Fibroblast of gingiva (primary cell): ENCODE data around the gene P2RY2.

Source experiments
- DNase-seq: peaks from one replicate; pipeline ENCODE4 v3.0.0-alpha.2; 2011; ENCODE audit warnings: low read depth

P2RY2 gene

GRCh38 chr11:73244589-73245240 is 26.6 kb downstream of the P2RY2 start:
- DNase-seq = no peak

DNA sequence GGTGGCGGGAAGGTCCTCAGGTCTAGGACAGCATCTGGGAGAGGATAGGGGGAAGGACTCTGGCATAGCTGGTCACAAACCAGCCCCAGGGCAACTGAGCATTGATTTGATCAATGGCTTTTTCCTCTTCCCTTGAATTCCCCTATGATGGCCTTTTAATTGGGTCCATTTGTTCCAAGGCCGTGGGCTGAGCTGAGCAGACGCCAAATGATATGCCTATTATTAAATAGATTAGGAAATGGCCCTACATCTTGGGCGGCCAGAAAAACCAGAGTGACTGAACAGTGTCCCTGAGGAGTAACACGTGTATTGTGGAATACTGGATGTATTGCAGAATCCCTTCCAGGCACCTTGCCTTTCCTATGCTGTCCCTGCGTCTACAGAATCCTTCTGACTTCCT is 27.4 kb downstream of the P2RY2 start:
- no peak for DNase-seq

DNA sequence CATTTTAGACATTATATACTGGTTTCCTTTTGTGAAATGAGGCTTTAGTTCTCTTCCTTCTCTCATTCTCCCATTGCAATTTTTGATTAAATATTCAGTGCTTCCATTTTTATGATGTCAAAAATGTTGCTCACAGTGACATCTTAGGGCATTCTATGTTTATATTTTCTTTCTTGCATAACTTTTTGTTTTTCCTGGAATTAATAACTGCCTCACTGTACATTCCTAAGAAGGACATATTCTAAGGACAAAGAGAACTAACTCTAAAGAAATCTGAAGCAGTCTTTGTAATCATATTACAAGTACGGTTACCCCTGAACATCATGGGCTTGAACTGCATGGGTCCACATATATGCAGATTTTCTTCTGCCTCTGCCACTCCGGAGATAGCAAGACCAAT is 28.2 kb downstream of the P2RY2 start:
- peak; percentile 58 for DNase-seq

DNA sequence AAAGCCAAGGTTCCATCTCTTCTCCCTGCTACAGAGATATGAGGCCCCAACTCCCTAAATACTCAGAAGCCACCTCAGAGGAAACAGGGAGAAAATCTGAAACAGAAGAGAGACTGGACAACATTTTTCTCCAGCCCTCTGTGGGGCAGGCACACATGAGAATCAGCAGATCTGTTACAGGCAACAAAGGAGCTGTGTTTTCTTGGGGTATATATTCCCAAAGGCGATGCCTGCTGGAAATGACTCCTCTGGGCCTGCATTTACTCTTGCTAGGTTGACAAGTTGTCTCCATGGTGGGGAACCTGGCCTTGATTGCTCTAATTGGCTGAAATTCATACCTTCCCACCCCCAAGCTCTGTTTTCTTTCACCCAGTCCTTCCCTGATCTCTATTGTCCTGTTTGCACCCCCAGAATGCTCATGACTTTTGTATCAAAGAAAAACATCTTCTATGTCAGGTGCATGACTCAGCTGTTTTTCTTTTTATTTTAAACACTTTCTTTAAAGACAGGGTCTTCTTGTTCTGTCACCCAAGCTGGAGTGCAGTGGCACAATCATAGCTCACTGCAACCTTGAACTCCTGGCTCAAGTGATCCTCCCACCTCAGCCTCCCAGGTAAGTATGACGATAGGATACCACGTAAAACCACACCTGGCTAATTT is 30.6 kb downstream of the P2RY2 start:
- DNase-seq = no peak

DNA sequence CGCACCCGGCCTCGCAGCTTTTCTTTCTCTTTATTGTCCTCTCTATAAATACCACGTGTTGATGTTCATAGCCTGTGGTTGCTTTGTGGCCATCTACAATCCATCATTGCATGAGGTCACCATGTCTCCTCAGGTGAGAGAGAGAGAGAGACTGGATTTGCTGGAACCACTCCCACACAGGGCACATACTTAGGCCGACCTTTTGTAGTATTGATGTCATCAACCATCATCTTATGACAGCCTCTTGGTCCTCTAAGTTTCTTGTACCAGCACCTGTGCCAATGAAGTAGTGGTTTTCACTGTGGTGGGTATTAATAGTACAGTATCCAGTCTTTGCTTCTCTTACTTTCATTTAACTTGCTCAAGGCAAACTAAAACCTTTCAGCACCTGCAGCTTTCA is 31.2 kb downstream of the P2RY2 start:
- no peak for DNase-seq

DNA sequence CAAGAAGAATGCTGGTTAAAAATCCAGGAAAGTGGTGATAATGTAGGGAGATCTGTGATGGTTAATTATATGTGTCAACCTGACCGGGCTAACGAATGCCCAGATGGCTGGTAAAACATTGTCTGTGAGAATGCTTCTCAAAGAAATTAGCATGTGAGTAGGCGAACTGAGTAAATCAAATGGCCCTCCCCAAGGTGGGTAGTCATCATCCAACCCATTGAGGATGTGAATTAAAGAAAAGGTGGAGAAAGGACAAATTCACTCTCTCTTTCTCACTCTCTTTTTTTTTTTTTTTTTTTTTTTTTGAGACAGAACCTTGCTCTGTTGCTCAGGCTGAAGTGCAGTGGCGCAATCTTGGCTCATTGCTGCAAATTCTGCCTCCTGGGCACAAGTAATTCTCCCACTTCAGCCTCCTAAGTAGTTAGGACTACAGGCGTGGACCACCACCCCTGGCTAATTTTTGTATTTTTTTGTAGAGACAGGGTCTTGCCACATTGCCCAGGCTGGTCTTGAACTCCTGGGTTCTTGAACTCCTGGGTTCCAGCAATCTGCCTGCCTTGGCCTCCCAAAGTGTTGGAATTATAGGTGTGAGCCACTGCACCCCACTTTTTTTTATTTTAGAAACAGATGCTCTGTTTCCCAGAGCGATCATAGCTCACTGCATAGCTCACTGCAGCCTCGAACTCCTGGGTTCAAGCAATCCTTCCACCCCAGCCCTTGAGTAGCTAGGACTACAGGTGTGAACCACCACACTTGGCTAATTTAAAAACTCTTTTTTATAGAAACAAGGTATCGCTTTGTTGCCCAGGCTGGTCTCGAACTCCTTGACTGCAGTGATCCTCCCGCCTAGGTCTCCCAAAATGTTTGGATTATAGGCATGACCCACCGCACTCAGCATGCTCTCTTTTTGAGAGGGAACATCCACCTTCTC is 32.0 kb downstream of the P2RY2 start:
- no peak for DNase-seq

- no peak for DNase-seq
Measured at GRCh38 chr11:73252577-73253191, 34.6 kb downstream of the P2RY2 start.

GRCh38 chr11:73257342-73258103 is 39.4 kb downstream of the P2RY2 start:
- peak; percentile 95 for DNase-seq

GRCh38 chr11:73258104-73259035 is 40.3 kb downstream of the P2RY2 start:
- no peak for DNase-seq

DNA sequence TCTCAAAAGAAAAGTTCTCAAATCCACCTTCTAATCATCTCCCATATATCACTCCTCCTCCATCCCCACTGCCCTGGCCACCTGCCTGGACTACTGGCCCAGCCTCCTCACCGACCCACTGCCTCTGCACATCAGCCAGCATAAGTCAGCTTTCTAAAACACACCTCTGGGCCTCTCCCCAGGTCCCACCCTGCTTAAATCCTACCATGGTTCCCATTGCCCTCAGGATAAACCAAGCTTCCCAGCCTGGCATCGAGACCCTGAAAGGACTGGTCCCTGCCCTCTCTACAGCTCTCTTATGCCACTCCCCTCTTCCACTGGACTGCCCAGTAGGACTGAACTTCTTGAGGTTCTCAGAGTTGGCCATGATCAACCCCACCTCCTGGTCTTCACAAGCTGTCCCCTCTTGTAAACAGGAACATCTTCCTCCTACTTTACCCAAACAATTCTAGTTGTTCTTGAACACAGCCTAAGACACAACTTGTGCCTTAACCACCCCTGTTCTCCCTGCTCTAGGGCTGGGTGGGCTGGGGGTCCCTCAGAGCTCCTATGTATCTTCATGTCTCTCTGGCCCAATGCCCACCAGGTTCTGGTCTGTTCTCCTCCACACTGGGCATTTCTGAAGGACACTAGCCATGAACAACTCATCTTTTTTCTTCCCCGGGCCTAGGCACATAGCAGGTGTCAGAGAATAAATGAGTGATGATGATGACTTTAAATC is 41.5 kb downstream of the P2RY2 start:
- DNase-seq = no peak

DNA sequence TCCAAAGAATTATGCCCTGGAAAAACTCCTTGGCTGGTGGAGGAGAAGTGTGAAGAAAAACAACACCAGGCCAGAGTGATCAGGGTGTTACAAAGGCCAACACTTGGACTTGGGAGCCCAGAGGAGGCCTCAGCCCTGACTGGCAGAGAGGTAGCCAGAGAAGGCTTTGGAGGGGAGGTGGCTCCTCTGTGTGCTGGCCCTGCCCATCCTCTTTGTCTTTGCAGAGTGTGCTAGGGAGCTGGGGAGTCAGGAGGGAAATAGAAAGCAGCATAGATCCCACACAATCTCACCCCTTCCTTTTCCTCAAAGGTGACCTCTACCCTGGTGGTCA is 42.0 kb downstream of the P2RY2 start:
- no peak for DNase-seq

DNA sequence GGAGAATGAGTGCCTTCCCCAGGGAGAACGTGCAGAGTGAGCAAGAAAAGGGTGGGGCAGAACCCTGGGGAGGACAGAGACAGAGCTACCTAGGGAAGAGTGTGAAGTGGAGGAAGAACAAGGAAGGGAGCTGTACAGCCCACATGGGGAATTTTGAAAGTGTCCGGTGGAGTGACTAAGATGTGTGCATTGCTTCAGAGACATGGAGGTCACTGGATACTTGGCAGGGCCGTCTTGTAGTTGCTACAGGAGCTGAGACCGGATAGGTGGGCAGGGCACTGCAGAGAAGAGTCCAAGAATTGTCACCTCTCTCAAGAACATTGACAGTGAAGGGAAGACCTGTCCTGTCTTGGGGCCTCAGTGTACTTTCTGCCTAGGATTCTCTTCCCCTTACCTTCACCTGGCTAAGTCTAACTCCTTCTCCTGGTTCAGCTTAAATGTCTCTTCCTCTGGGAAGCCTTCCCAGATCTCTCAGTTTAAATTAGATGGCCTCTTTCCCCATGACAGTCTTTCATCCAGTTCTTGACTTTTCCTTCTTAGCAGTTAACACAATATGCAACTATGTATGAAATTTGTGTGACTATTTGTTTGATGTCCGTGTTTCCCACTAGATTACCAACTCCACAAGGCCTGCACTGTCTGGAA is 44.9 kb downstream of the P2RY2 start:
- DNase-seq = peak; percentile 53

DNA sequence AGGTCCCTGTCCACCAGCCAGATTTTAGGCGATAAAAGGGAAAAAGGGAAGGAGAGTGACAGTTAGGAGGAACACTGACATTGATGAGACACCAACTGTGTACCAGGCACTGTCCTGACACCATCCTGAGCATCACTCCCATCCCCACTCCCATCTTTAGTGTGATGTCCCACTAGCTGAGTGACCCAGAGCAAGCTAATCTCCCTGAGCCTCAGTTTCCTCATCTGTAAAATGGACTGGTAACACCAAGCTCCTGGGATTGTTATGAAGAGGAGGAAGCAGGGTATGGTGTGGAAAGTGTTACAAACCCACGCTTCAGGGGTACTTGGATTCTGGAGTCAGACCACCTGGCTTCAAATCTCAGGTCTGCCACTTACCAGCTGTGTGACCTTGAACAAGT is 45.6 kb downstream of the P2RY2 start:
- no peak for DNase-seq

DNA sequence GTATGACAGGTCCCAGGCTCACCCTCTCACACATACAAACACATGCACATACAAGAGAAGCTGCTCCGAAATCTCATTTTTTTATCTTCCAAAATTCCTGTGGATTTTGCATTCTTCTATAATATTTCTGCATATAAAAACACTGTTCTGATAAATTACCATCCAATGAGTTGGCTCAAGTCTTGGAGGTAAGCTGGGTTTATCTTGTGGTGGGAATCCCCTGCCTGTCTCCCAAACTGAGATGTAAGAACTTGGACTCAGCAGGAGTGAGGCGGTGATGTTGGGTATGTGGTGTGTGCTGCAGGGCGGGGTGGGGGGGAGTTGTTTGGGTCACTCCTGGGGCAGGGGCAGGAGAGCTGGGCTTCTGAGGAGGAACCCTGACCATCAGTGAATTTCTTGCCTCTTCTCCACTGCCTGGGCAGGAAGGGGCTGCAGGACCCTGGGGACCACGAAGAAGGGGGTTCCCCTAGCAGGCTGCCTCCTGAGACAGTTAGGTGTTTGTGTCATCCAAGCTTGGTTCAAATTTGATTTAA is 47.3 kb downstream of the P2RY2 start:
- DNase-seq = no peak

DNA sequence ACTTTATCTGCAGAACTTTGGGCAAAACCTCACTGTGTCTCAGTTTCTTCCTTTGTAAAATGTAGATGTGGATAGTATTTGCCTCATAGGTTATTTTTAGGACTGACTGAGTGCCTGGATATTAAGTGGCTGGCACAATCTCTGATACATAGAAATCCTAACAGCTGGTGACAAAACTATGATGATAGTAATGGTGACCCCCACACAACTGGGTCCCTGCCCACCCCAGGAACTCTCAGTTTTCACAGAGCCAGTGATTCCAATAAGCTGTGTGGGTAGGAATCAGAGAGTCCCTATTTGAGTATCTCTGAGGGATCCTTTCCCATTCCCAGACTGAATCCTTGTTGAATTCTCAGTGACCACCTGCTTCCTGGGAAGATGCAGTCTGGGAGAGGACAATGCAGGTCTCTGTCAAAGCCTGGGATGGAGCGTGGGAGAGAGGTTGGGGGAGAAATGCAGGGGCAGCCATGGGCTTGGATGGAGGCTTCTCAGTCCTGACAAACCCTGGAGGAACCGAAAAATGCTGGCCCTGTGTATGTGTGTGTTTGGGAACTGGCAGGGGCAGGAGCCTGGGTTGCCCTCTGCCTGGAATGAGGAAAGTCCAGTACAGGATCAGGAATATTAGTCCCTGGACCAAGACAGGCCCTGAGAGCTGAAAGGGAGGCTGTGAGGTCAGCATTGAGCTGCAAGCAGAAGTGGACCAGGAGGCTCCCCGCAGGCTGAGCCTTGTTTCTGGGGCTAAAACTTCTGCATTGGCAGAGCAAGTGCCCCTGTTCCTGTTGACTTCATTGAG is 48.0 kb downstream of the P2RY2 start:
- no peak for DNase-seq

DNA sequence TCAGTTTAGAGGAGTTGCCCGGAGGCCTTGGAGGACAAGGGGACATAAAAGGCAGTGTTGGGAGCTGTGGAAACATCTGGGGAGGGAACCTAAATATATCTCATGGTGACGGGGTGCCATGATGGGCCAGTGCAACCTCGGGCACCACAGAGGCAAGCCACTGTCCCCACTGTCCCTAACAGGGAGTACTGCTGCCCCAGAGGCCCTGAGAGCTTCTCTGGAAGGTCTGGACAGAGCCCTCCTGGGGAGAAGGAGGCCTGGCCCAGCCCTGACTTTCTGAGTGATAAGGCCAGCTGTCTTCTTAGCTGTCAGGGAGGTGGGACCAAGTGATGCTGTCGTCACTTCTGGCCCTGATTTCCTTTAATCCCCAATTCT is 48.6 kb downstream of the P2RY2 start:
- no peak for DNase-seq

- no peak for DNase-seq
Measured at GRCh38 chr11:73267122-73267846, 49.2 kb downstream of the P2RY2 start.
